Lower leg skin (tissue), 4 donors: Measurements from ENCODE around the gene GPATCH8. TPM values are rescaled to one million over a fixed set of nuclear protein-coding genes. Genes with fewer than 3 reads are reported as not detected.

Experiments used
- DNase-seq, 2 donors: peaks; one replicate each; pipeline ENCODE4 v3.0.0-alpha.2; 2019; ENCODE audit warnings: low spot score in 2 of 2
- H3K4me3 ChIP-seq: fragments of 200-600 bp; sonication (generic); 2 replicates; pipeline ENCODE4 v1.5.1; 2017; ENCODE audit warnings: mild to moderate bottlenecking, low read depth; ENCODE audit not compliant: poor library complexity, severe bottlenecking
- CTCF ChIP-seq, 3 donors: fragments of 450-650 bp; IDR thresholded peaks; one replicate each; pipeline ENCODE4 v1.5.1; 2016; ENCODE audit warnings: antibody characterized with exemption in 3 of 3, mild to moderate bottlenecking in 3 of 3, moderate library complexity in 2 of 3
- POLR2A ChIP-seq, 2 donors: fragments of 450-650 bp; IDR thresholded peaks; one replicate each; pipeline ENCODE4 v1.6.1; 2016 to 2017; ENCODE audit warnings: antibody characterized with exemption in 2 of 2, mild to moderate bottlenecking in 1 of 2, moderate library complexity in 1 of 2
- WGBS, 2 donors: methylation state at CpG; one replicate each; pipeline ENCODE4 v1.1.5; 2018; 5-methylcytosine and 5-hydroxymethylcytosine counted together
- intact Hi-C: fragments of 100-400 bp; cut with DNase I; formaldehyde crosslinking; loops from one replicate; pipeline ENCODE4 v1.15.0; 2023; ENCODE audit warnings: low total_unique reads
- total RNA-seq, 4 donors: library from RNA; depleted of rRNA; stranded (reverse); fragments of >200 nt; gene quantifications; one replicate each; pipeline ENCODE4 v1.1.0, GENCODE V29; 2016

Gene GPATCH8
- total RNA-seq, 4 donors from 2014 or later = 31.1 to 43.1 (median 35.6) TPM

DNA sequence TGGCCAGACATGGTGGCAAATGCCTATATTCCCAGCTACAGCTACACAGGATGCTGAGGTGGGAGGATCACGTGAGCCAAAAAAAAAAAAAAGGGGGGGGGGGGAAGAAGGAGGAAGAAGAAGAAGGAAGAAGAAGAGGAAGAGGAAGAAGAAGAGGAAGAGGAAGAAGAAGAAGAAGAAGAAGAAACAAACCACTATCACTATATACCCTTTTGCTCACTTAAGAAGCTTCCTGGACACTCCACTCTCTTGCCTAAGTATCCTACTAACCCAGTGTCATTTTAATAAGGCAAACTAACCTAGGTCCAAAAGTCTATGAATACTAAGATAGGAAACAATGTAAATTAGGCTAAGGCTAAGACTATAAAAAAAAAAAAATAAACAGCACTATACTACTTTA lies 54.8 kb downstream of the GPATCH8 start:
- DNase-seq = no peak

DNA sequence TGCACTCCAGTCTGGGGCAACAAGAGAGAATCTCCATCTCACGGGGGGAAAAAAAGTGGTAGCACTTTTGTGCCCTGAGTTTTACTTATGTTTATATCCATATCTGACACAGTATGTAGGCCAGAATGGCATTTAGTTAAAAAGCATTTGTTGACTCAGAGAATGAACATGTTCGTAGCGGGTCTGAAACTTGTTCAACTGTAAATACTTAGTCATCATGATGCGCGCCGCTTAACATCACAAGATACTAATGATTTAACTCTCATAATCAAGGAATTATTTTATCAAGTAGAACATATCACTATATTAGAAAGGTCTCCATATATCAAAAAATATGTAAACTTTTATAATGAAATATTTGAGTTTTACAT lies 58.5 kb downstream of the GPATCH8 start:
- no peak for DNase-seq
- WGBS, 2 donors = 79 to 84% methylated on average over 6 of the region's 6 CpGs
- intact Hi-C loops = no loop called here
- TF ChIP-seq POLR2A (IDR thresholded peaks at IDR 0.05) (no peak), CTCF (IDR thresholded peaks at IDR 0.05) (no peak)
- H3K4me3 ChIP-seq = no peak overlapping the region

More for the DNA sequence above, 54.8 kb downstream of the GPATCH8 start:
- TF ChIP-seq POLR2A (IDR thresholded peaks at IDR 0.05) = no peak
- no peak for TF ChIP-seq CTCF (IDR thresholded peaks at IDR 0.05)
- WGBS, 2 donors = 58 to 79% methylated on average over 1 of the region's 1 CpG
- intact Hi-C loops = no loop called here
- no peak overlapping the region for H3K4me3 ChIP-seq

DNA sequence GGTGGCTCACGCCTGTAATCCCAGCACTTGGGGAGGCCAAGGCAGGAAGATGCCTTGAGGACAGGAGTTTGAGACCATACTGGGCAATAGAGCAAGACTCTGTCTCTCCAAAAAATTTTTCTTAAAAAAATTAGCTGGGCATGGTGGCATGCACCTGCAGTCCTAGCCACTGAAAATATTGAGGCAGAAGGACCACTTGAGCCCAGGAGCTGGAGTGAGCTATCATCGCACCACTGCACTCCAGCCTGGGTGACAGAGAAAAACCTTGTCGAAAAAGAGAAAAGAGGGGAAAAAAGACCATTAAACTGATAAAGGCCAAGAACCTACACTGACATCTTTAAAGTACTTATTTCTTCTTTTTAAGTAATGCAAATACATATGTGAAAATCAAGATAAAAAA lies 60.4 kb downstream of the GPATCH8 start:
- DNase-seq = no peak
- WGBS, 2 donors = 96 to 100% methylated on average over 3 of the region's 3 CpGs
- TF ChIP-seq POLR2A (IDR thresholded peaks at IDR 0.05) (no peak), CTCF (IDR thresholded peaks at IDR 0.05) (no peak)
- H3K4me3 ChIP-seq = no peak overlapping the region
- intact Hi-C loops = no loop called here

- WGBS, 2 donors = 80 to 86% methylated on average over 3 of the region's 3 CpGs
- no peak for DNase-seq
- H3K4me3 ChIP-seq = no peak overlapping the region
- TF ChIP-seq CTCF (IDR thresholded peaks at IDR 0.05) (no peak), POLR2A (IDR thresholded peaks at IDR 0.05) (no peak)
- intact Hi-C loops = no loop called here
These were observed 64.0 kb downstream of the GPATCH8 start for GRCh38 chr17:44439168-44439567.

DNA sequence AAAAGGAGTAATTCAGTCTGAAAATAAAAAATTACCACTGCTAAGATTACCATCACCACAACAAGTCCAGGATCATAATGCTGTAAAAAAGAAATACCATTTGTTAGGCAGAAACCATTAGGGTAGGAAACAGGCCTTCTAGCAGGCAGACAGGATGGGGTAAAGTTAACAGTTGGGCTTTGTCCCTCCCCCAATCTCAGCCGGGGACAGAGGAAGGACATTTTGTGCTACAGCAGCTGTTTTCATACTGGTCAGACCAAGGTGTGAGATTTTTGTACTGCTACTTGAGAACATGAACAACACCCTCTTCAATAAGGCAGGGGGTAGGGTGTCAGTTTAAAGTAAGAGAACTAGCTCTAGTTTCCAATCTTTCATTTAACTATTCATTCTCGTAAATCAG lies 64.6 kb downstream of the GPATCH8 start:
- no peak overlapping the region for H3K4me3 ChIP-seq
- intact Hi-C loops = no loop called here
- 58 to 69% methylated on average over 2 of the region's 2 CpGs for WGBS, 2 donors
- DNase-seq = peak in 1 of 2 donors; percentile 17
- TF ChIP-seq CTCF (IDR thresholded peaks at IDR 0.05) = no peak
- TF ChIP-seq POLR2A (IDR thresholded peaks at IDR 0.05) = no peak

GRCh38 chr17:44436336-44436735 lies 66.9 kb downstream of the GPATCH8 start:
- H3K4me3 ChIP-seq = no peak overlapping the region
- 90 to 94% methylated on average over 2 of the region's 2 CpGs for WGBS, 2 donors
- intact Hi-C loops = no loop called here
- no peak for DNase-seq
- TF ChIP-seq POLR2A (IDR thresholded peaks at IDR 0.05) = no peak
- no peak for TF ChIP-seq CTCF (IDR thresholded peaks at IDR 0.05)
